ENCODE measurements around the gene TMEM59.

DNA sequence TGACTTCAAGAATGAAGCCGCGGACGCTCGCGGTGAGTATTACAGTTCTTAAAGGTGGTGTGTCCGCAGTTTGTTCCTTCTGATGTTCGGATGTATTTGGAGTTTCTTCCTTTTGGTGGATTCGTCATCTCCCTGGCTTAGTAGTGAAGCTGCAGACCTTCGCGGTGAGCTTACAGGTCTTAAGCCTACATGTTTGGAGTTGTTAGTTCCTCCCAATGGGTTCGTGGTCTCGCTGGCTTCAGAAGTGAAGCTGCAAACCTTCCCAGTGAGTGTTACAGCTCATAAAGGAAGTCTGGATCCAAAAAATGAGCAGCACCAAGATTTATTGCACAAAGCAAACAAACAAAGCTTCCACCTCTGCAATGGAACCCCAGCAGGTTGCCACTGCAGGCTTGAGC lies 49.8 kb downstream of the TMEM59 start:
- TF ChIP-seq, protein P1, sequence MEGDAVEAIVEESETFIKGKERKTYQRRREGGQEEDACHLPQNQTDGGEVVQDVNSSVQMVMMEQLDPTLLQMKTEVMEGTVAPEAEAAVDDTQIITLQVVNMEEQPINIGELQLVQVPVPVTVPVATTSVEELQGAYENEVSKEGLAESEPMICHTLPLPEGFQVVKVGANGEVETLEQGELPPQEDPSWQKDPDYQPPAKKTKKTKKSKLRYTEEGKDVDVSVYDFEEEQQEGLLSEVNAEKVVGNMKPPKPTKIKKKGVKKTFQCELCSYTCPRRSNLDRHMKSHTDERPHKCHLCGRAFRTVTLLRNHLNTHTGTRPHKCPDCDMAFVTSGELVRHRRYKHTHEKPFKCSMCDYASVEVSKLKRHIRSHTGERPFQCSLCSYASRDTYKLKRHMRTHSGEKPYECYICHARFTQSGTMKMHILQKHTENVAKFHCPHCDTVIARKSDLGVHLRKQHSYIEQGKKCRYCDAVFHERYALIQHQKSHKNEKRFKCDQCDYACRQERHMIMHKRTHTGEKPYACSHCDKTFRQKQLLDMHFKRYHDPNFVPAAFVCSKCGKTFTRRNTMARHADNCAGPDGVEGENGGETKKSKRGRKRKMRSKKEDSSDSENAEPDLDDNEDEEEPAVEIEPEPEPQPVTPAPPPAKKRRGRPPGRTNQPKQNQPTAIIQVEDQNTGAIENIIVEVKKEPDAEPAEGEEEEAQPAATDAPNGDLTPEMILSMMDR (IDR thresholded peaks at IDR 0.05) = no peak
- TF ChIP-seq EP300 (IDR thresholded peaks at IDR 0.05) = no peak

Measured in stomach (tissue), 4 donors.